Gastrocnemius medialis (tissue), 4 donors: Measurements from ENCODE around the gene CASKIN2. TPM values are rescaled to one million over a fixed set of nuclear protein-coding genes. Genes with fewer than 3 reads are reported as not detected.

Experiments used
- ATAC-seq, 2 donors: fragments of 150-250 bp; one replicate each; pipeline ENCODE4 v1.9.1; 2016
- DNase-seq, 2 donors: peaks; one replicate each; pipeline ENCODE4 v3.0.0-alpha.2; 2019
- H3K27ac ChIP-seq, 4 donors: fragments of 200-600 bp; sonication (generic); 1 replicate in 1 of 4; 2 replicates in 3 of 4; pipeline ENCODE4 v1.5.1; 2016 to 2018; ENCODE audit warnings: mild to moderate bottlenecking in 2 of 4, moderate library complexity in 1 of 4
- H3K27me3 ChIP-seq, 3 donors: fragments of 200-600 bp; sonication (generic) in 2 of 3; 1 replicate in 1 of 3; 2 replicates in 2 of 3; pipeline versions ENCODE4 v1.5.1 to v1.6.0; 2016 to 2019; ENCODE audit warnings: mild to moderate bottlenecking in 1 of 3, moderate library complexity in 1 of 3
- H3K36me3 ChIP-seq, 2 donors: fragments of 200-600 bp; sonication (generic) in 1 of 2; one replicate each; pipeline ENCODE4 v1.5.1; 2017 to 2018
- H3K4me1 ChIP-seq, 2 donors: fragments of 200-600 bp; sonication (generic) in 1 of 2; one replicate each; pipeline ENCODE4 v1.5.1; 2016 to 2017; ENCODE audit warnings: mild to moderate bottlenecking in 2 of 2
- H3K4me3 ChIP-seq, 4 donors: fragments of 200-600 bp; sonication (generic) in 3 of 4; 1 replicate in 1 of 4; 2 replicates in 3 of 4; pipeline ENCODE4 v1.5.1; 2016 to 2019; ENCODE audit warnings: mild to moderate bottlenecking in 2 of 4
- H3K9me3 ChIP-seq, 3 donors: fragments of 200-600 bp; sonication (generic) in 2 of 3; 1 replicate in 1 of 3; 2 replicates in 2 of 3; pipeline ENCODE4 v1.5.1; 2016 to 2019
- CTCF ChIP-seq, 5 experiments: fragments of 450-650 bp in 3 of 5; fragments of 200-600 bp in 2 of 5; sonication (generic) in 2 of 5; IDR thresholded peaks in 4 of 5; conservative IDR thresholded peaks in 1 of 5; 1 replicate in 4 of 5; 2 replicates in 1 of 5; pipeline ENCODE4 v1.5.1; 2016 to 2019; ENCODE audit warnings: antibody characterized with exemption in 5 of 5, mild to moderate bottlenecking in 3 of 5, moderate library complexity in 3 of 5
- POLR2A ChIP-seq, 2 donors: fragments of 450-650 bp; IDR thresholded peaks; one replicate each; pipeline ENCODE4 v1.6.1; 2017; ENCODE audit warnings: antibody characterized with exemption in 2 of 2, mild to moderate bottlenecking in 2 of 2, moderate library complexity in 2 of 2
- in situ Hi-C, 4 donors: fragments of 200-750 bp; cut with MboI; loops; one replicate each; pipeline versions ENCODE4 v1.15.0 to v1.8.0; 2017; ENCODE audit warnings: low sequenced_read_pairs in 4 of 4
- intact Hi-C: fragments of 100-400 bp; cut with DNase I; formaldehyde crosslinking; loops from one replicate; pipeline ENCODE4 v1.15.1; 2023; ENCODE audit warnings: low total_unique reads
- total RNA-seq, 4 donors: library from RNA; depleted of rRNA; stranded (reverse); fragments of >200 nt; gene quantifications; one replicate each; pipeline versions ENCODE4 v1.1.0 to v1.2.3, GENCODE V29; 2016

Gene CASKIN2
- total RNA-seq, 4 donors from 2014 or later: 11.3 to 24.1 (median 16.8) TPM

GRCh38 chr17:75503976-75504346 is 11.4 kb downstream of the CASKIN2 start:
- TF ChIP-seq CTCF (IDR thresholded peaks at IDR 0.05 in 4 of 5, conservative IDR thresholded peaks at IDR 0.05 in 1 of 5): no peak
- TF ChIP-seq POLR2A (IDR thresholded peaks at IDR 0.05): no peak
- peak overlapping the region in 3 of 4 donors; percentile 40 to 60 (median 45) for H3K27ac ChIP-seq
- no peaks in the 10 kb centered on the region for H3K9me3 ChIP-seq

GRCh38 chr17:75503337-75503950 is 11.9 kb downstream of the CASKIN2 start:
- no peaks in the 10 kb centered on the region for H3K27me3 ChIP-seq
- H3K36me3 ChIP-seq: peaks cover 0 to 63% of the 10 kb centered on the region in 2 donors
- H3K4me1 ChIP-seq: peaks cover 4 to 9% of the 10 kb centered on the region in 2 donors
- H3K27ac ChIP-seq: peak overlapping the region in 1 of 4 donors; percentile 60
- DNase-seq: no peak
- no peak for TF ChIP-seq CTCF (IDR thresholded peaks at IDR 0.05 in 4 of 5, conservative IDR thresholded peaks at IDR 0.05 in 1 of 5)
- TF ChIP-seq POLR2A (IDR thresholded peaks at IDR 0.05): no peak
- H3K9me3 ChIP-seq: no peaks in the 10 kb centered on the region
- intact Hi-C loops (no loop called here), in situ Hi-C loops (no loop called here)
- no peak for ATAC-seq
- no peak overlapping the region for H3K4me3 ChIP-seq

More at GRCh38 chr17:75503976-75504346, 11.4 kb downstream of the CASKIN2 start:
- in situ Hi-C loops (no loop called here), intact Hi-C loops (no loop called here)
- ATAC-seq (no peak), DNase-seq (no peak)
- H3K4me3 ChIP-seq: no peak overlapping the region
- peaks cover 9 to 12% of the 10 kb centered on the region in 2 donors for H3K4me1 ChIP-seq
- H3K27me3 ChIP-seq: no peaks in the 10 kb centered on the region
- H3K36me3 ChIP-seq: peaks cover 0 to 60% of the 10 kb centered on the region in 2 donors

- intact Hi-C loops (no loop called here), in situ Hi-C loops (no loop called here)
- no peak overlapping the region for H3K27ac ChIP-seq
- ATAC-seq: no peak
- peaks cover 0 to 69% of the 10 kb centered on the region in 2 donors for H3K36me3 ChIP-seq
- TF ChIP-seq POLR2A (IDR thresholded peaks at IDR 0.05): no peak
- TF ChIP-seq CTCF (IDR thresholded peaks at IDR 0.05 in 4 of 5, conservative IDR thresholded peaks at IDR 0.05 in 1 of 5): no peak
- H3K4me1 ChIP-seq: peaks cover 4 to 9% of the 10 kb centered on the region in 2 donors
- no peaks in the 10 kb centered on the region for H3K9me3 ChIP-seq
- no peak for DNase-seq
- no peak overlapping the region for H3K4me3 ChIP-seq
- H3K27me3 ChIP-seq: no peaks in the 10 kb centered on the region
Observed at GRCh38 chr17:75502721-75503329, 12.5 kb downstream of the CASKIN2 start.

- H3K27ac ChIP-seq: peak overlapping the region; percentile 10 to 63 (median 32)
- in situ Hi-C loops (no loop called here), intact Hi-C loops (no loop called here)
- peaks cover 0 to 69% of the 10 kb centered on the region in 2 donors for H3K36me3 ChIP-seq
- H3K9me3 ChIP-seq: no peaks in the 10 kb centered on the region
- DNase-seq: no peak
- no peak for TF ChIP-seq CTCF (IDR thresholded peaks at IDR 0.05 in 4 of 5, conservative IDR thresholded peaks at IDR 0.05 in 1 of 5)
- no peak for TF ChIP-seq POLR2A (IDR thresholded peaks at IDR 0.05)
- ATAC-seq: no peak
- H3K27me3 ChIP-seq: no peaks in the 10 kb centered on the region
- H3K4me1 ChIP-seq: peaks cover 4 to 9% of the 10 kb centered on the region in 2 donors
- H3K4me3 ChIP-seq: no peak overlapping the region
Observed at GRCh38 chr17:75502072-75502720, 13.1 kb downstream of the CASKIN2 start.
